Heart left ventricle (tissue), 13 donors: Measurements from ENCODE around the gene DNAJA2.

Experiments used
- CTCF ChIP-seq, 12 donors: fragments of 200-600 bp; sonication (generic) in 4 of 12; IDR thresholded peaks; one replicate each; pipeline versions ENCODE4 v1.5.0 to v1.8.0; 2018 to 2022; ENCODE audit warnings: antibody characterized with exemption in 12 of 12, mild to moderate bottlenecking in 5 of 12
- POLR2A ChIP-seq, 2 donors: fragments of 450-650 bp; IDR thresholded peaks; one replicate each; pipeline ENCODE4 v1.6.1; 2017; ENCODE audit warnings: antibody characterized with exemption in 2 of 2, mild to moderate bottlenecking in 2 of 2, moderate library complexity in 2 of 2
- donor health status: ischemic (EF 13 %, LVEDD 7.1; RV severe dilation, severe dysfunction).
- donor health status: DM: no; HTN: yes; CAD: no.
- donor health status: DM: no; HTN: no; CAD: no.
- donor health status: ischemic (EF 25% LVEDD 6.9; RV normal size, moderate dysfunction).
- donor health status: ischemic (EF 25% LVEDD 5.7; RV mildly dilated, moderate dysfunction).
- donor health status: ischemic (EF 35%, LVEDD 5.7; RV mildly dilated, moderate dysfunction).
- donor health status: nonischemic (EF 11% LVEDD 7.7; RV severe dilation, severe dysfunction).
- donor health status: DM: yes; HTN: yes; CAD: no.
- donor health status: PGD.
- donor health status: ischemic (EF 29% LVEDD 5.4; RV normal size, mild dysfunction).
- donor health status: nonischemic (EF 23%, LVEDD 6.1; RV moderate dilation, normal function).

GRCh38 chr16:46911650-46912049, 61.8 kb downstream of the DNAJA2 start:
- no peak for TF ChIP-seq POLR2A (IDR thresholded peaks at IDR 0.05)
- TF ChIP-seq CTCF (IDR thresholded peaks at IDR 0.05), result no peak
